IMR-90 (cell line): ENCODE measurements around the gene BCLAF1. TPM values are rescaled to one million over a fixed set of nuclear protein-coding genes. Genes with fewer than 3 reads are reported as not detected.

Source experiments
- ATAC-seq: fragments of 200-7000 bp; cut with Tn5 transposase; 2 replicates; pipeline ENCODE4 v1.9.1; 2020; ENCODE audit warnings: low read depth, mild to moderate bottlenecking, moderate library complexity
- BruUV-seq: library from RNA; stranded (reverse); fragments of 400-500 nt; replicated peaks from 2 replicates; lab custom pipeline; 2021; lab: Mats Ljungman, UMichigan
- CTCF ChIA-PET: fragments of 300-600 bp; formaldehyde crosslinking; extraction: SDS; loops from one replicate; lab custom pipeline; 2021; ENCODE audit warnings: antibody characterized with exemption; lab: Yijun Ruan, JAX
- POLR2A ChIA-PET: fragments of 300-600 bp; sonication (Branson Sonifier 250); formaldehyde crosslinking; loops from one replicate; lab custom pipeline; 2022; ENCODE audit warnings: antibody characterized with exemption; ENCODE audit not compliant: unreplicated experiment; lab: Charles Lee
- DNase-seq: peaks from one replicate; pipeline ENCODE4 v3.0.0; 2013
- H2AFZ ChIP-seq: replicated peaks from 2 replicates; pipeline ENCODE3; 2013; ENCODE audit warnings: low read length, mild to moderate bottlenecking; ENCODE audit not compliant: poor library complexity
- H2AK5ac ChIP-seq: 2 replicates; pipeline ENCODE4 v1.6.1; 2013; ENCODE audit warnings: low read depth, low read length, inconsistent platforms
- H2AK9ac ChIP-seq: replicated peaks from 2 replicates; pipeline ENCODE3; 2013; ENCODE audit warnings: mild to moderate bottlenecking, low read depth, low read length, moderate library complexity; ENCODE audit not compliant: poor library complexity
- H2BK120ac ChIP-seq: 2 replicates; pipeline ENCODE4 v1.6.1; 2013; ENCODE audit warnings: low read depth, low read length, inconsistent platforms
- H2BK15ac ChIP-seq: 3 replicates; pipeline ENCODE4 v1.6.1; 2013; ENCODE audit warnings: low read depth, low read length, inconsistent platforms
- H2BK20ac ChIP-seq: 2 replicates; pipeline ENCODE4 v1.6.1; 2013; ENCODE audit warnings: low read depth, mild to moderate bottlenecking, inconsistent platforms, low read length, moderate library complexity
- H2BK5ac ChIP-seq: 2 replicates; pipeline ENCODE4 v1.6.1; 2013; ENCODE audit warnings: mild to moderate bottlenecking, low read depth, low read length, inconsistent platforms; ENCODE audit not compliant: poor library complexity, severe bottlenecking
- H3K14ac ChIP-seq: replicated peaks from 2 replicates; pipeline ENCODE4 v1.6.1; 2013; ENCODE audit warnings: low read depth, low read length, inconsistent platforms
- H3K18ac ChIP-seq: 2 replicates; pipeline ENCODE4 v1.6.1; 2013; ENCODE audit warnings: low read depth, low read length, control low read depth
- H3K23ac ChIP-seq: 2 replicates; pipeline ENCODE4 v1.6.1; 2013; ENCODE audit warnings: low read depth, low read length, inconsistent platforms
- H3K27ac ChIP-seq: 2 replicates; pipeline ENCODE4 v1.5.1; 2013; ENCODE audit warnings: mild to moderate bottlenecking, control low read depth, low read length; ENCODE audit not compliant: insufficient read depth
- H3K27me3 ChIP-seq: 2 replicates; pipeline ENCODE4 v1.6.1; 2013; ENCODE audit warnings: low read length; ENCODE audit not compliant: control insufficient read depth, insufficient read depth
- H3K36me3 ChIP-seq: 2 replicates; pipeline ENCODE4 v1.6.1; 2013; ENCODE audit warnings: low read length, mixed read lengths; ENCODE audit not compliant: control insufficient read depth, insufficient read depth
- H3K4ac ChIP-seq: 2 replicates; pipeline ENCODE4 v1.6.1; 2013; ENCODE audit warnings: low read depth, low read length, inconsistent platforms
- H3K4me1 ChIP-seq: 2 replicates; pipeline ENCODE4 v1.6.1; 2013; ENCODE audit warnings: low read length, mixed read lengths; ENCODE audit not compliant: control insufficient read depth, insufficient read depth
- H3K4me2 ChIP-seq: 2 replicates; pipeline ENCODE4 v1.6.1; 2013; ENCODE audit warnings: low read depth, mild to moderate bottlenecking, control low read depth, low read length, moderate library complexity
- H3K4me3 ChIP-seq: 2 replicates; pipeline ENCODE4 v1.5.1; 2013; ENCODE audit warnings: low read depth, mild to moderate bottlenecking, control low read depth, low read length, moderate library complexity; ENCODE audit not compliant: insufficient read depth
- H3K56ac ChIP-seq: 2 replicates; pipeline ENCODE4 v1.6.1; 2013; ENCODE audit warnings: low read length, inconsistent platforms; ENCODE audit not compliant: insufficient read depth; ENCODE audit errors: extremely low read depth
- H3K79me1 ChIP-seq, 2 experiments: 2 replicates each; pipeline ENCODE4 v1.6.1; 2013; ENCODE audit warnings: low read length in 2 of 2, inconsistent platforms in 1 of 2, low read depth in 1 of 2
- H3K9ac ChIP-seq: 2 replicates; pipeline ENCODE4 v1.6.1; 2013; ENCODE audit warnings: low read depth, low read length, control low read depth
- H3K9me1 ChIP-seq: 2 replicates; pipeline ENCODE4 v1.6.1; 2013; ENCODE audit warnings: low read length, inconsistent platforms; ENCODE audit not compliant: insufficient read depth
- H3K9me3 ChIP-seq: 2 replicates; pipeline ENCODE4 v1.6.1; 2013; ENCODE audit warnings: low read length; ENCODE audit not compliant: control insufficient read depth, insufficient read depth
- H4K20me1 ChIP-seq: 2 replicates; pipeline ENCODE4 v1.6.1; 2013; ENCODE audit warnings: low read length, inconsistent platforms; ENCODE audit not compliant: insufficient read depth
- H4K5ac ChIP-seq: 2 replicates; pipeline ENCODE4 v1.6.1; 2013; ENCODE audit warnings: mild to moderate bottlenecking, low read depth, low read length, control low read depth
- H4K8ac ChIP-seq, 2 experiments: 2 replicates each; pipeline ENCODE4 v1.6.1; 2013; ENCODE audit warnings: low read depth in 2 of 2, low read length in 2 of 2, control low read depth in 1 of 2, inconsistent platforms in 1 of 2
- H4K91ac ChIP-seq: 2 replicates; pipeline ENCODE4 v1.6.1; 2013; ENCODE audit warnings: low read depth, low read length, inconsistent platforms; ENCODE audit not compliant: insufficient read depth
- BHLHE40 ChIP-seq: fragments of 150-350 bp; IDR thresholded peaks from 2 replicates; pipeline ENCODE4 v1.6.1; 2016; ENCODE audit warnings: mild to moderate bottlenecking, low read depth, low read length
- CEBPB ChIP-seq: IDR thresholded peaks from 2 replicates; pipeline ENCODE4 v1.6.1; 2012; ENCODE audit warnings: low read depth, low read length, improper control_type of control experiment
- CHD1 ChIP-seq: IDR thresholded peaks from 2 replicates; pipeline ENCODE4 v1.6.1; 2012; ENCODE audit warnings: low read depth, low read length, improper control_type of control experiment
- CTCF ChIP-seq: conservative IDR thresholded peaks from 2 replicates; pipeline ENCODE4 v1.5.1; 2012; ENCODE audit warnings: mild to moderate bottlenecking, low read depth, low read length, improper control_type of control experiment
- ELK1 ChIP-seq: fragments of 150-350 bp; IDR thresholded peaks from 2 replicates; pipeline ENCODE4 v1.6.1; 2016; ENCODE audit warnings: low read depth, mild to moderate bottlenecking, low read length, moderate library complexity, borderline replicate concordance
- FOS ChIP-seq: fragments of 150-350 bp; IDR thresholded peaks from 2 replicates; pipeline ENCODE4 v1.6.1; 2016; ENCODE audit warnings: low read depth, low read length
- MAFK ChIP-seq: IDR thresholded peaks from 2 replicates; pipeline ENCODE4 v1.6.1; 2012; ENCODE audit warnings: low read depth, low read length, improper control_type of control experiment
- MAZ ChIP-seq: IDR thresholded peaks from 2 replicates; pipeline ENCODE4 v1.6.1; 2012; ENCODE audit warnings: low read depth, mild to moderate bottlenecking, low read length, improper control_type of control experiment, moderate library complexity, borderline replicate concordance
- MXI1 ChIP-seq: IDR thresholded peaks from 2 replicates; pipeline ENCODE4 v1.6.1; 2012; ENCODE audit warnings: low read depth, mild to moderate bottlenecking, low read length, moderate library complexity, borderline replicate concordance
- NFE2L2 ChIP-seq: fragments of 150-350 bp; IDR thresholded peaks from 2 replicates; pipeline ENCODE4 v1.6.1; 2016; ENCODE audit warnings: low read depth, mild to moderate bottlenecking, low read length
- POLR2A ChIP-seq: IDR thresholded peaks from 2 replicates; pipeline ENCODE4 v1.6.1; 2012; ENCODE audit warnings: mild to moderate bottlenecking, low read depth, low read length
- RAD21 ChIP-seq: IDR thresholded peaks from 2 replicates; pipeline ENCODE4 v1.6.1; 2012; ENCODE audit warnings: low read length, improper control_type of control experiment
- RCOR1 ChIP-seq: IDR thresholded peaks from 2 replicates; pipeline ENCODE4 v1.6.1; 2012; ENCODE audit warnings: mild to moderate bottlenecking, low read length, improper control_type of control experiment; ENCODE audit not compliant: insufficient replicate concordance
- RFX5 ChIP-seq: IDR thresholded peaks from 2 replicates; pipeline ENCODE4 v1.8.0; 2012; ENCODE audit warnings: low read depth, mild to moderate bottlenecking, low read length, moderate library complexity
- SMC3 ChIP-seq: fragments of 150-350 bp; IDR thresholded peaks from 2 replicates; pipeline ENCODE4 v1.6.1; 2016; ENCODE audit warnings: low read depth, mild to moderate bottlenecking, antibody characterized with exemption, low read length, moderate library complexity
- USF2 ChIP-seq: fragments of 150-350 bp; IDR thresholded peaks from 2 replicates; pipeline ENCODE4 v1.6.1; 2017; ENCODE audit warnings: mild to moderate bottlenecking, antibody characterized with exemption, low read length, low read depth
- WGBS, 2 experiments: methylation state at CpG; one replicate each; pipeline versions ENCODE4 v1.1.5 to v1.1.7; 2013; ENCODE audit warnings: missing lambda C conversion rate in 2 of 2; ENCODE audit not compliant: insufficient read length in 1 of 2; ENCODE audit errors: extremely low coverage in 2 of 2; 5-methylcytosine and 5-hydroxymethylcytosine counted together
- dilution Hi-C: fragments of 300-500 bp; cut with HindIII; formaldehyde crosslinking; loops from one replicate; pipeline ENCODE4 v1.14.3; 2018; ENCODE audit warnings: low sequenced_read_pairs; ENCODE audit not compliant: unreplicated experiment
- in situ Hi-C: fragments of 300-500 bp; cut with MboI; formaldehyde crosslinking; loops from 3 replicates; pipeline ENCODE4 v1.14.3; 2019; ENCODE audit warnings: low sequenced_read_pairs, inconsistent platforms, mixed read lengths
- intact Hi-C: fragments of 100-400 bp; cut with micrococcal nuclease; formaldehyde crosslinking; loops from 2 replicates; pipeline ENCODE4 v1.10.0; 2022
- polyA plus RNA-seq, 3 experiments: library from polyadenylated mRNA; depleted of rRNA; stranded (reverse); fragments of >200 nt; gene quantifications; 2 replicates each; pipeline ENCODE4 v1.2.3, GENCODE V29; 2012; ENCODE audit warnings: low replicate concordance in 1 of 3
- total RNA-seq: library from RNA; depleted of rRNA; stranded (reverse); fragments of >200 nt; gene quantifications from 2 replicates; pipeline ENCODE4 v1.2.3, GENCODE V29; 2012

BCLAF1 gene
- total and polyA plus RNA-seq, 2 of the 4 experiments (the other 2 are of a cell fraction): 34.0 to 141 TPM

GRCh38 chr6:136253734-136254133, 35.9 kb downstream of the BCLAF1 start:
- in situ Hi-C loops: no loop called here
- dilution Hi-C loops: no loop called here

More at GRCh38 chr6:136253734-136254133, 35.9 kb downstream of the BCLAF1 start:
- Histone ChIP-seq H3K27ac (no peak overlapping the region), H2BK120ac (no peak overlapping the region), H4K5ac (no peak overlapping the region), H3K4me2 (no peak overlapping the region), H3K36me3 (peaks cover 2% of the 10 kb centered on the region; the same call in 1 of the 2 replicates), H3K9me3 (no peaks in the 10 kb centered on the region), H2BK5ac (no peak overlapping the region), H2BK20ac (no peak overlapping the region), H2AFZ (no peak overlapping the region), H4K20me1 (no peaks in the 10 kb centered on the region), H4K8ac (no peak overlapping the region), H3K4ac (no peak overlapping the region), H2BK15ac (no peak overlapping the region), H2AK5ac (no peak overlapping the region), H3K23ac (no peak overlapping the region), H3K4me1 (no peaks in the 10 kb centered on the region), H3K14ac (no peak overlapping the region), H3K9ac (no peak overlapping the region), H4K91ac (no peak overlapping the region), H3K18ac (no peak overlapping the region), H3K56ac (no peak overlapping the region), H3K9me1 (no peaks in the 10 kb centered on the region), H3K27me3 (no peaks in the 10 kb centered on the region), H3K79me1 (peaks cover 2 to 11% of the 10 kb centered on the region in 2 experiments; a peak in 2 of 4 replicates), H3K4me3 (no peak overlapping the region), H2AK9ac (no peak overlapping the region)
- POLR2A ChIA-PET: no interaction called here
- DNase-seq: no peak
- no CpG with 5 or more reads among the region's 6 CpGs for WGBS, 2 experiments
- CTCF ChIA-PET: no interaction called here
- no peak for ATAC-seq
- BruUV-seq: no TSS peak
- intact Hi-C loops: loop anchor here (5.0 kb wide), 1 partner anchor 294 kb away; no protein-coding TSS in a partner anchor
- TF ChIP-seq ELK1 (no peak), RAD21 (no peak), RFX5 (no peak), MAZ (no peak), RCOR1 (no peak), BHLHE40 (no peak), CTCF (no peak), MXI1 (no peak), FOS (no peak), CEBPB (no peak), USF2 (no peak), POLR2A (no peak), CHD1 (no peak), NFE2L2 (no peak), MAFK (no peak), SMC3 (no peak)
